NCI-H524 (cell line): Measurements from ENCODE around the gene UPK3BL1.
"Not testable (repeated sequence)": the region's sequence is repeated elsewhere in the genome, so short reads cannot be mapped to it uniquely, and the experiment has no call there.

Source experiments
- DNase-seq, 2 experiments: peaks; one replicate each; lab custom pipeline; 2025; lab: John Stamatoyannopoulos, UW

Gene UPK3BL1

GRCh38 chr7:102627271-102627904, 15.2 kb downstream of the UPK3BL1 start:
- DNase-seq = not testable (repeated sequence)

GRCh38 chr7:102618122-102618521, 24.5 kb downstream of the UPK3BL1 start:
- DNase-seq = not testable (repeated sequence)

GRCh38 chr7:102616507-102617125, 26.0 kb downstream of the UPK3BL1 start, which contains the start of gene RASA4:
TSS of gene RASA4 (minus strand) at chr7:102616756. CDS start at chr7:102616689, 67 bp downstream.
- DNase-seq = not testable (repeated sequence)

GRCh38 chr7:102615930-102616329, 26.7 kb downstream of the UPK3BL1 start:
- not testable (repeated sequence) for DNase-seq

- not testable (repeated sequence) for DNase-seq
Measured at GRCh38 chr7:102614873-102615272, 27.7 kb downstream of the UPK3BL1 start.

GRCh38 chr7:102614346-102614697, 28.3 kb downstream of the UPK3BL1 start:
- not testable (repeated sequence) for DNase-seq

- not testable (repeated sequence) for DNase-seq
Measured at GRCh38 chr7:102613575-102614345, 28.8 kb downstream of the UPK3BL1 start.

- DNase-seq = not testable (repeated sequence)
Measured at GRCh38 chr7:102611675-102612325, 30.8 kb downstream of the UPK3BL1 start.

GRCh38 chr7:102611013-102611674, 31.4 kb downstream of the UPK3BL1 start:
- DNase-seq = not testable (repeated sequence)

- DNase-seq = not testable (repeated sequence)
Measured at GRCh38 chr7:102610441-102610840, 32.1 kb downstream of the UPK3BL1 start.

- not testable (repeated sequence) for DNase-seq
Measured at GRCh38 chr7:102609734-102610133, 32.9 kb downstream of the UPK3BL1 start.

GRCh38 chr7:102606848-102607247, 35.7 kb downstream of the UPK3BL1 start:
- not testable (repeated sequence) for DNase-seq

- not testable (repeated sequence) for DNase-seq
Measured at GRCh38 chr7:102604431-102605145, 38.0 kb downstream of the UPK3BL1 start.

GRCh38 chr7:102602317-102602716, 40.3 kb downstream of the UPK3BL1 start:
- DNase-seq = not testable (repeated sequence)

GRCh38 chr7:102599699-102600098, 42.9 kb downstream of the UPK3BL1 start:
- not testable (repeated sequence) for DNase-seq

- DNase-seq = not testable (repeated sequence)
Measured at GRCh38 chr7:102596036-102596435, 46.6 kb downstream of the UPK3BL1 start.

- DNase-seq = not testable (repeated sequence)
Measured at GRCh38 chr7:102593637-102594334, 48.8 kb downstream of the UPK3BL1 start.

- DNase-seq = not testable (repeated sequence)
Measured at GRCh38 chr7:102592477-102593019, 50.0 kb downstream of the UPK3BL1 start.

- DNase-seq = not testable (repeated sequence)
Measured at GRCh38 chr7:102589857-102590256, 52.7 kb downstream of the UPK3BL1 start.
